Stimulated activated CD8-positive, alpha-beta memory T cell treated with anti-CD3 and anti-CD28 coated beads, Interleukin-15, amount 100 ng/mL, for 24 hours (primary cell): ENCODE measurements around the gene CDKAL1.
A peak's percentile ranks its signal among the peaks of the same experiment; 100 is the strongest.
"Not testable (repeated sequence)": the region's sequence is repeated elsewhere in the genome, so short reads cannot be mapped to it uniquely, and the experiment has no call there.

Experiments
- DNase-seq: peaks from one replicate; pipeline ENCODE4 v3.0.0-alpha.2; 2020; ENCODE audit warnings: low read depth

The CDKAL1 gene

DNA sequence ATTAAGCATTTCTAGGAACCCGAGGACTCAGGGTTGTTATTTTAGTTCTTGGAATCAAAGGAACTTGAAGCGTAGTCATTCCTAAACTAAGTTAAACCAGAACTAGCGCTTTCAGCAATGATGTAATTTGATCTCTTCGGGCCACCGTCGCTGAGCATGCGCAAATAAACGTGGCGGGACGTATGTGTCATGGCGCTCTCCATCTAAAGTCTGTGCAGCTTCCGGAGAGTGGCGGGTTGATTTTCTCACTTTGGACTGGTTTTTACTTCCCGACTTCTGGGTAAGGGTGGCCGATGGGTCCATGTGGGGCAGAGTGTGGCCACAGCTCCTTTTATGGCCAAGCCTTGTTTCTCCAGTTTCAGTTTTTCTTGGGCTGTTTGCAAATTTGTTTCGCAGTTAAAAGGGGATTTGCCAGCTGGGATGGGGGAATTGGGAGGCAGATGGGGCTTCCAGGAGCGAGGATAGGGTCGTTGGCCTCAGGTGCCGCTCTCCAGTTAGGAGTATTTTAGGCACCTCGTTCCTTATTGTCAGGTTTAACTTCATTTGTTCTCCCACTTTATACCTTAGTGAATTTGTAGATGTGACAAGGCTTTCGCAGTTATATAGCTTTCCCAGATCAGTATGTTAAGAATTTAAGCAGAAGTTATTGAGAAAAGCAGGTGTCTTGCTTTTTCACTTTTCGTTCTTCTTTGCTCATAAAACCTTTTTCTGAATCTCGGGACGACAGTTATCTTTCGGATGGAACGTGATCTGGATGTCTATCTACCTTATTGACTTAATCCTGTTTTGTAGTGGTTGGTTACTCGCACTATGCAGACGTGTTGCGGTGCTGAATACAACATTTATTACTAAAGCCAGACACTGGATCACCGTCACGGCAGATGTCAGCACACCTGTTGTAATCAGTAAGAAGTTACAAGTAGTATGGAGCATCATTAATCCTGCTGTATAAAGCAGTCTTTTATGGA is at the start of gene CDKAL1:
Gene CDKAL1 (plus strand): TSS at position 163 of the 968 bp plus-strand sequence. CDS start 11,894 bp downstream, outside the sequence.
- peak; percentile 69 for DNase-seq

DNA sequence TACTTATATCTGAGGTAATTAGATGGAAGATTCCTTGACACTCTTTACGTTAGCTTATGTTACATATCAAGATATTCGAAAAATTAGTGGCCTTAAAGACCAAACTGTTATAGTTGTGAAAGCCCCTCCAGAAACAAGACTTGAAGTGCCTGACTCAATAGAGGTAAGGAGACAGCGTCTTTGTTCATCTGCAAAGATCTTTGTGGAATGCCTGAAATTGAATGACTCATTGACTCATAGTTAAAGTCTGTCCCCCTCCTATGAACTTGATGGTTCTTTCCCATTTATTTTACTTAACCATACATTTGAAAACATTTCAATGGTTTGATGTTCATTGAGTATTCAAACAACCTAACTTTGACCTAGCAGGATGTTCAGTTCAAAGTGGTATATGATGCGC is 47.6 kb upstream of the CDKAL1 start:
- no peak for DNase-seq

DNA sequence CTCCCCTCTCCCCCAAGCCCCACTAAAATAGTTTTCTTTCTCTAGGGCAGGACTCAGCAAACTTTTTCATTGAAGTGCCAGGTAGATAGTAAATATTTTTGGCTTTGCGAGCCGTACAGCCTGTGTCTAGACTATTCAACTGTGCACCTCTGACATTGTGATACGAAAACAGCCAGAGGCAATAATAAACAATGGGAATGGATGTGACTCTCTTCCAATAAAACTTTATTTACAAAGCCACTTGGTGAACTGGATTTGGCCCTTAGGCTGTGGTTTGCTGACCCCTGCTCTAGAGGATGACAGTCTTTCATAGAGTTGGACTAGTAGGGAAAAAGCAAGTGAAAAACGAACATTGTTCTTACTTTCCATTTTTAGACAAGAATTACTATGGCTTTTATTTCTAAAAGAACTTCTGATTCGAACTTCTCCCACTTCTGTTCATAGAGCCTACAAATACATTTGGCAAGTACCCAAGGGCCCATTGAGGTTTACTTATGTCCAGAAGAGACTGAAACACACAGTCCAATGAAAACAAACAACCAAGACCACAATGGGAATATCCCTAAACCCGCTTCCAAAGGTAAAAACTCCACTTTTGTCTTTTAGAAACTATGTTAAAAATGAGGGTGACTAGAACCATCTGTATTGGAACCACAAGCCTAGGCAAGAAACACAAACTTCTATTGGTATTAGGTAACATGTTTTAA is 46.4 kb upstream of the CDKAL1 start:
- no peak for DNase-seq

DNA sequence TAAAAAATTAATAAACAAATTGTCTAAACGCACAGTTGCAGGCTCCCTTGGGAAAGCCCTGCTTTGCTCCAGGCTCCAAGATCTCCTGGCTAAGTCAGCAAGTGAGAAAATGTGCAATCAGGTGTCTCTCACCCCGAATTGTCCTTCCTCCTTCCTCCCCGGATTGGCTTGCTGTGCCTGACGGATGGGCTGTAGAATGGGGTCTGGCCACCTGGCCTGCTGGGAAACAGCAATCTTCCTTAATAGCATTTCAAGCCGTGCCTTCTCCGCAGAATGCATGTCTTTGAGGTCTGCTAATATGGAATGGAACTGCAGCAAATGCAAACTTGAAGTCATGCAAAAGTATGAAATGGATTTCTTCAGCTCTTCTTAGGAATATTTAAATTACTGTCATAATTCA is 43.7 kb upstream of the CDKAL1 start:
- no peak for DNase-seq

DNA sequence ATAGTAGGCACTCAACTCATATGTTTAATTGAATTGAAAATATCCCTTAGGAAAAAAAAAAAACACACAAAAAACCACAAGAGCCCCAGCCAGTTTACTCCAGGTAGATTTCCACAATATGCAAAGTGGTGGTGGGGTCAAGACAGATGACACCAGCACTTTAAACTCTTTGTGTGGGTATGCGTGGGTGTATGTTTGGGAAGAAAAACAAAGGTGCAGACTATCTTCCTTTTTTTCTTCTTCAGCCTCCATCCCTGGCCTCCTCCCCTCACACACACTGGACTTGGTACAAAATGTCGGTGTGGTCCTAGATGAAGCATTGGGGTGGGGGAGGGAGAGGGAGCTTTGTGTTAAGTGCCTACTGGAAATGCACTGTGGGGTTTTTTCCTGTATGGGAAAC is 42.2 kb upstream of the CDKAL1 start:
- DNase-seq: no peak

DNA sequence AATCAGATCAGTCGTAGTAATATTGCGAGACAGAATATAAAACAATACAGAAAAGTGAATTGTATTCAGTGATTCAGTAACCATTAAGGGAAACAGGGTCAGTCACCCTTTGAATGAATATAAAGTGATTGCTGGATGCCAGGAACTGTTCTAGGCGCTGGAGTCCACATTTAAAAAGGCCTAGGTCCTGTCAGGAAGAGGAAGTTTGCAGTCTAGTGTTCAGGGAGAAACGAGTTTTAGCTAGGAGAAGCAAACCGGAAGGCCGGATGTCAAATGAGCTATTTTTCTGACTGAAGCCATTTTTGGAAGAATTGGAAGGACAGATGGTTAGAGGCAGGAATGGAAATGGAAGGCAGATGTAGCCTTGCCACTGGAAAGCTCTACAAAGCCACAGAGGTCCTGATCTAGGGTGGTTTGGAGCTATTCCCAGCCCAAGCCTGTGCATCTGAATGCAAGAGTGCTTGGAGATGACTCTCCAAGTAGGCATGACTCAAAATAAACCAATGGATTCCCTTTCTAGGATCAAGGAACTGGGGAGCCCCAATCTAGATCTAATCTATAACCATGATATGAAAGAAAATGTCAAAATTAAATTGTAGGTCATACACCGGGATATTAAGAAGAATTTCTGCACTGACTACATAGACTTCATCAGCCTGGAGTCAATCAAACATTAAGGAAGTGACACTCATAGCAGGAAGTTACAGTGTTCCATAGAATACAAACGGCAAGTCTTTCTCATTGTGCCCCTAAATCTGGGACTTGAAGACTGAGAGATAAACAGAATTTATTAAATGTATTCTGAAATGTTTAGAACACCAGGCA is 36.8 kb upstream of the CDKAL1 start:
- no peak for DNase-seq

DNA sequence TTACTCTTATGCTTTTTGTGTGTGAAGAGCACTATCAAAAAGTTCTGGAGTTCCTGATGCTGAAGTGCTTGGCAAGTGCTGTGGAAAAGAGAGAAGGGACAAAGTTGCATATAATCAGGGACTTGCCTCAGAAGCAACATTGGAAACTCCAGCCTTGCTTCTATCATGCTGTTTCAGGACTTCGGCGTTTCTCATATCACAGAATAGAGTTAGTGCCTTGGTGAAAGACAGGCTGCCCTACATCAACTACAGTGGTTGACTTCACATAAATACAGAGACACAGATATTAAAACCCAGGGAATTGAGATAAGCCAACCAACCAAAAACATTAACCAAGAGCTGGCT is 36.2 kb upstream of the CDKAL1 start:
- no peak for DNase-seq

DNA sequence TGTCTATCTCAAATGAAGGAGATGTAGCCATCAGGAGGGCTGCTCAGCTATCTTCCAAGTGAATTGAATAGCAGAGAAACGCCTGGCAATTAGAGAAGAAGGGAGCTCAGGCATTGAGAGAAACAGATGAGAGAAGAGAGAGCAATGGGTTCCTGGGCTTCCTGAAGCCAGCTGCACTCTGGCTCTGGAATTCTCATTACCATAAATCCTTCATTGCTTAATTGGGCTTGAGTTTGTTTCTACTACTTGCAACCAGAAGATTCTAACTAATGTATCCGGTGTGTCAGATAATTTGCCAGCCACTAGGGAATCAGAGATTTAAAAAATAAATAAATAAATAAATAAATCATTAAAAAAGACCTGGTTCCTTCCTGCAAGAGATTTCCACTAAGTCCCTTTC is 25.0 kb upstream of the CDKAL1 start:
- no peak for DNase-seq

DNA sequence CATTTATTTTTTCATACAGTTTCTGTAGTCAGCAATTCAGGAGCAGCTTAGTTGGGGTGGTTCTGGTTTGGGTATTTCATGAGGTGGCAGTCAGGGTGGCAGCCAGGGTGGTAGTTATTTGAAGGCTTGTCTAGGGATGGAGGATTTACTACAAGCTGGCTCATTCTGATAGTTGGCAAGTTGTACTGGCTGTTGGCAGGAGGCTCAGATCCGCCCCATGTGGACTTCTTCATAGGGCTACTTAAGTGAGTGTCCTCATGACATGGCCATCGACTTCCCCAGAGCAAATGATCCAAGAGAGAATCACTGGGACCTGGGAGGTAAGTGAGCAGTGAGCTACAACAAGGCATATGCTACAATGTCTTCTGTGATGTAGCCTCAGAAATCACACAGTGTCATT is 22.4 kb upstream of the CDKAL1 start:
- no peak for DNase-seq

DNA sequence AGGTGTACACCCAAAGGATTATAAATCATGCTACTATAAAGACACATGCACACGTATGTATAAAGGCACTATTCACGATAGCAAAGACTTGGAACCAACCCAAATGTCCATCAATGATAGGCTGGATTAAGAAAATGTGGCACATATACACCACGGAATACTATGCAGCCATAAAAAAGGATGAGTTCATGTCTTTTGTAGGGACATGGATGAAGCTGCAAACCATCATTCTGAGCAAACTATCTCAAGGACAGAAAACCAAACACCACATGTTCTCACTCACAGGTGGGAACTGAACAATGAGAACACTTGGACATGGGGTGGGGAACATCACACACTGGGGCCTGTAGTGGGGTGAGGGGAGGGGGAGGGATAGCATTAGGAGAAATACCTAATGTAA is 9.0 kb upstream of the CDKAL1 start:
- DNase-seq: not testable (repeated sequence)

DNA sequence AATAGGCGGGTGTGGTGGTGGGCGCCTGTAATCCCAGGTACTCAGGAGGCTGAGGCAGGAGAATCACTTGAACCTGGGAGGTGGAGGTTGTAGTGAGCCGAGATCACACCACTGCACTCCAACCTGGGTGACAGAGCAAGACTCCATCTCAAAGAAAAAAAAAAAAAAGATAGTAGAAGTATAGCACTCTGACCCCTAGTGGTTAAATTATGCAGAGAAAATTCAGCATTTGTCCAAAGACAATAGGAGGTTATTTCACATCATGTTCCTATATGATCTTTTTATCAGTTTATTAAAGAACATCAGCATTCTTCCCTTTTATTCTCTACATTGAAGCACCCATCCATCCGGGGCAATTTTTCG is 5.2 kb upstream of the CDKAL1 start:
- DNase-seq: not testable (repeated sequence)

DNA sequence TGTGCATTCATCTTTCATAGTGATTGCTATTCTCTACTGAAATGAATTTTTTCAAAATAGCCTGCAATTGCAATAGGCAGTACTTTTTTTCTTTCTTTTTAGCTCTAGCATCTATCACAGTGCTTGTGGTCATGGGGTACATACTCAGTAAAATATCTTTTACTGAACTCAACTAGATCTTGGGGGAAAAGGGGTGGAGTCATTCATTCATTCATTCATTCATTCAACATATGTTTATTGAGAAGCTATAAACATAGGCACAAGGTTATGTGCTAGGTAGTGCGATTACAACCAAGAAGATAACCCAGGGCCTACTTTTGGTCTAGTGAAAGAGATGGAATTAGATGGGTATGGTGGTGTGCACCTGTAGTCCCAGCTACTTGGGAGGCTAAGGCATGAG is 1.4 kb upstream of the CDKAL1 start:
- DNase-seq: no peak

DNA sequence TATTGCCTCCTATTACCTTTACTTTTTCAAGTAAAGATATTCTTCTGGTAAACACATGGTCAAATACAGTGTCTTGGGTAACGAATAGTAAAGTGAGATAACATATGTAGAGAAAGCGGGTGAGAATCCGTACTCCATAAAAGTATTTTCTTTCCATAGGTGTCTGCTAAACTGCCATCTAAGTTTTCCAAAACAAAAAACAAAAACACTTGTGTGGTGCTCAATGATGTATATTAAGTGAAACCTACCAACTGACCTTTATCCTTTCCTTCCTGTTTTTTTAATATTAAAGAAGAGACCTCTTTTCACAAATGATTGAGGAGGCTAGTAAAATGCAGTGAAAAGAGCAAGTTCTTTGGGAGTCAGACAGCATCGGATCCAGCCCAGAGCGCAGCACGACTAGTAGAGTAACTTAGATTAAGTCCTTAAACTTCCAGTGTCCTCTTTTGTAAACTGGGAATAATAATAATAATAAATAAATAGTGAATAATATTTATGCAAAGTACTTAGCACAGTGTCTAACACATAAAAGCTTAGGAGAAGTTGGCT is 437 bp upstream of the CDKAL1 start:
- no peak for DNase-seq

DNA sequence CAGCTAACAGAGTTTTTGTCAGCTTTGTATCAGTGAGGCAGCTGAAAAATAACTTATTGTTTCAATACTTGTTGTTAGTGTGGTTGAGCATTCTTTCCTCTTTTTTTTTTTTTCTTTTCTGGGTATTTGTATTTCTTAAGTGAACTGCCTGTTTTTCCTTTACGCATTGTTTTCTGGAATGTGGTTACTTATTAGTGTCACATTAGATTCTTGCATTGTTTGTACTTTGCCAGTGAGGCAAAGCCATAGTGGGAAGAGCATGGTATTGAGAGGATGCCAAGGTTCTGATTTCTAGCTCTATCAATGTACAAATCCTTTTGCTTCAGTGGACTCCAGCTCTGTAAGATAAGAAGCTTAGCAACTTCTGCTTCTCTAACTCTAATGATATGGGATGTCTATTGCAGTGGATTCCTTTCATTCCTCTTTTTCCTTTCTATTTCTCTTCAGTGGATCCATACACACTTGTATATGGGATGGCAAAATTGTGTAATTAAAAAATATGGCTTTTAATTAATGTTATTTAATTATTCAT is 3.9 kb downstream of the CDKAL1 start:
- no peak for DNase-seq

DNA sequence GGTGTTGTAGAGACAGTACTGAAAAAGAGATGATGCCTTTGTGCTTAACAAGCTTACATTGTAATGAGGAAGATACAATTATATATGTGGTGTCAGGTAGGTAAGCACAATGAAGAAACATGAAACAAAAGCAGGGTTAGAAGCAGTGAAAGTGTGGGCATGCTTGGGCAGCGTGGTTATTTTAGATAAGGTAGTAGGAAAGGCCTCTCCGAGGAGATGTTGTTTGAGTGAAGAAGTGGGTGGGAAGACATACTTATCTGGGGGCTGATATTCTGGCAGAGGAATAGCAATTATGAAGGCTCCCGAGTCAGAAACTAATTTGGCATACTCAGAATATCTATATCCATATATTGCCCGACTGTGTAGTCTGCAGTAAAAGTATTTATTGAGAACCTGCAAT is 4.7 kb downstream of the CDKAL1 start:
- no peak for DNase-seq

DNA sequence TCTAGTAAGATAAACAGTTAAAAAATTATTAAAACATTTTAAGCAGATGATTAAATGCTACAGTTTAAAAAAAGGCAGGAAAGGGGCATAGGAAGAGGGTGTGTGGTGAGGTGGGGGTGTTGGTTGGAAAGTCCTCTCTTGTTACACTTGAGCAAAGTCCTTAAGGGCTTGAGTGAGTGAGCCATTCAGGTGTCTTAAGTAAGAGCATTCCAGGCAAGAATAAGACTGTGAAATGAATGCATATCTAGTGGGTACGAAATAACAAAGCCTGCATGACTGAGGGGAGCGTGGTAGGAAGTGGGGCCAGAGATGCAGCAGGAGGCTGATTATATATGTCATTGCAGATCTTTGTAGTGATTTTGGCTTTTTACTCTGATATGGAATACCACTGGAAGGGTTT is 5.1 kb downstream of the CDKAL1 start:
- no peak for DNase-seq

DNA sequence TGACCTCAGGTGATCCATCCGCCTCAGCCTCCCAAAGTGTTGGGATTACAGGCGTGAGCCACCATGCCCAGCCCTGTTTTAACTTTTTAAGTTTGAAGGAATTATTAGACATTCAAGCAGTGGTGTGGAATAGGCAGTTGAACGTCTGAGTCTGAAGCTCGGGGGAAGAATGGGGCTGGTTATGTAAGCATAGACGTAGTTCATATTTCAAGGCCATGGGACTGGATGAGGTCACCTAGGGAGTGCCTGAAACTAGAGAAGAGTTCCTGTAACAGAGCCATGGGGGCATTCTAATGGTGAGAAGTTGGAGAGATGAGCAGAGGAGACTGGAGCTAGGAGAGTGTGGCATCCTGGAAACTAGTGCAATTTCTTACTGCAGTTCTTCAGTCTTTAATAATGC is 6.4 kb downstream of the CDKAL1 start:
- no peak for DNase-seq

DNA sequence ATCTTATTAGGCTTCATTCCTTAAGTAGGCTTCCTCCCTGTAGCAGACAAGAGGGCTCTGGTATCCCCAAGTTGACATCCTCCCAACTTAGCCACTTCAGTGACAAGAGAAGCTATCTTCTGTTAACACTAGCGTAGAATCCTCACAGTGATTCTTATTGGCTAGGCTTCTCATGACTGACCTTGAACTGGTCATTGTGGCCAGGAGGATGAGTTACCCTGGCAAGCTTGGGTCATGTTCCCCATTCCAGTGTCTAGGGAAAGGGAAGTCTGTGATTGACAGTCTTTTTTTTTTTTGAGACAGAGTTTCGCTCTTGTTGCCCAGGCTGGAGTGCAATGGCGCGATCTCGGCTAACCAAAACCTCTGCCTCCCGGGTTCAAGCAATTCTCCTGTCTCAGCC is 7.1 kb downstream of the CDKAL1 start:
- DNase-seq: no peak

DNA sequence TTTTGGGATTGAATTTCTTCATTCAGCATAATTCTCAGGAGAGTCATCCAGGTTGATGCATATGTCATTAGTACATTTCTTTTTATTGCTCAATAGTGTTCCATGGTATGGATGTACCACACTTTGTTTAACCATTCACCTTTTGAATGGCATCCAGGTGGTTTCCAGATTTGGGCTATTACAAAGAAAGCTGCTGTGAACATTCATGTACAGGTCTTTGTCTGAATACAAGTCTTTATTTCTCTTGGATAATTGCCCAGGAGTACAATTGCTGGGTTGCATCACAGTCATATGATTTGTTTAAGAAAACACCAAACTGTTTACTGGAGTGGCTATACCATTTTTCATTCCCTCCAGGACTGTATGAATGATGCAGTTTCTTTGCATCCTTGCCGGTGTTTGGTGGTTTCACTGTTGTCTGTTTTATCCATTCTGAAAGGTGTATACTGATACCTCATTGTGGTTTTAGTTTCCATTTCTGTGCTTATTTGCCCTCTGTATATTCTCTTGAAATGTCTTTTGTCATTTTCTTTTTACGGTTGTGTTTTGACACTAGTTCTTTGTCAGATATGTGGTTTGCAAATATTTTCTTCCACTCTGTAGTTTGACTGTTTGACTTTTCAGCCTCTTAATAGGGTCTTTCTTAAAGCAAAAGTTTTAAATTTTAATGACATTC is 8.8 kb downstream of the CDKAL1 start:
- no peak for DNase-seq

DNA sequence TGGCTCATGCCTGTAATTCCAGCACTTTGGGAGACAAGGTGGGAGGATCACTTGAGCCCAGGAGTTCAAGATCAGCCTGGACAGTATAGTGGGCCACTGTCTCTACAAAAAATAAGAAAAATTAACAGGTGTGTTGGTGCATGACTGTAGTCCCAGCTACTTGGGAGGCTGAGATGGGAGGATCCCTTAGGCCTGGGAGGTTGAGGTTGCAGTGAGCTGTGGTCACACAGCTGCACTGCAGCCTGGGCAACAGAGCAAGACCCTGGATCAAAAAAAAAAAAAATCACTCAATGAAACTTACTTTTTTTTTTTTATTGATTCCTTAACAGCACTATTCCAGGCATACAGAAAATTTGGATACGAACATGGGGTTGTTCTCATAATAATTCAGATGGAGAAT is 14.0 kb downstream of the CDKAL1 start:
- DNase-seq: no peak

DNA sequence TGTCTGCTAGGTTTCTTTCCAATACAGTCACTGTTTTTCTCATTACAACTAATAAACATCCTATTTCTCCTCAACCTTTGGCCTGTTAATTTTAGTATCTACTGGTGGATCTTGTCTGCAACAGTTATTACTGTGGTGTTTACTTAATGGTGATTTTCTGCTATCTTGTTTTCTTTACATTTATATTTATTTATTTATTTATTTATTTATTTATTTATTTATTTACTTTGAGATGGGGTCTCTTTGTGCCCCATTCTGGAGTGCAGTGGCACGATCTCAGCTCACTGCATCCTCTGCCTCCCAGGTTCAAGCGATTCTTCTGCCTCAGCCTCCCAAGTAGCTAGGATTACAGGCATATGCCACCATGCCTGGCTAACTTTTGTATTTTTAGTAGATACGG is 15.1 kb downstream of the CDKAL1 start:
- DNase-seq: not testable (repeated sequence)

DNA sequence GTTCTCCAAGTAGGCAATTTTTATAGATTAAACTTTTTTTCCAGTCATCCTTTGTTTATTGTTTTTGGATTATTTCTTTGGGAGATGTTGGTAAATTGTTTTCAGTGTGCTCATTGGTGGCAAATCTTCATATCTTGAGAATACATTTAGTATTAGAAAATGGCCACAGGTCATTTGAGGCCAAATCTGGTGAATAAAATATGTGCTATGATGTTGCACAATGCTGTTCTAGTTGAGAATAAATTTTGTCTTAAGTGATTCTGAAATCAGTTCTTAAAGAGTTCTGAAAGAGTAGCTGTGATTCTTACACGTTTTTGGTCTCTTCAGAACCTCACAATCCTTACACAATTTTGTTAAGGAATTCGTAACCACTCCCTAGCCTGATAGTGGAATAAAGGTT is 20.1 kb downstream of the CDKAL1 start:
- DNase-seq: no peak
